GM19193 (cell line): Measurements from ENCODE around the gene MFSD12.

Experiments
- POLR2A ChIP-seq: IDR thresholded peaks from 4 replicates; pipeline ENCODE4 v1.6.1; 2011; ENCODE audit not compliant: insufficient read depth, insufficient read length; ENCODE audit errors: extremely low read depth

The MFSD12 gene

GRCh38 chr19:3511506-3512251, 45.7 kb downstream of the MFSD12 start:
- no peak for TF ChIP-seq POLR2A

- TF ChIP-seq POLR2A = no peak
Observed at GRCh38 chr19:3510727-3511126, 46.7 kb downstream of the MFSD12 start.

GRCh38 chr19:3509566-3509989, 47.8 kb downstream of the MFSD12 start:
- no peak for TF ChIP-seq POLR2A

- no peak for TF ChIP-seq POLR2A
Observed at GRCh38 chr19:3508771-3509535, 48.4 kb downstream of the MFSD12 start.

- TF ChIP-seq POLR2A = no peak
Observed at GRCh38 chr19:3507371-3508120, 49.8 kb downstream of the MFSD12 start.

GRCh38 chr19:3506384-3507340, 50.7 kb downstream of the MFSD12 start:
- TF ChIP-seq POLR2A = no peak

GRCh38 chr19:3505598-3506383, 51.6 kb downstream of the MFSD12 start, which contains the start of gene FZR1:
Gene FZR1, plus strand, starts transcription at chr19:3506311. Its CDS starts 16,679 bp downstream, at chr19:3522990.
- TF ChIP-seq POLR2A = peak; percentile 73

- no peak for TF ChIP-seq POLR2A
Observed at GRCh38 chr19:3504735-3505134, 52.7 kb downstream of the MFSD12 start.

- TF ChIP-seq POLR2A = no peak
Observed at GRCh38 chr19:3503036-3503572, 54.3 kb downstream of the MFSD12 start.

- no peak for TF ChIP-seq POLR2A
Observed at GRCh38 chr19:3501780-3502179, 55.6 kb downstream of the MFSD12 start.

- TF ChIP-seq POLR2A = peak; percentile 88
Observed at GRCh38 chr19:3500429-3501101, 56.8 kb downstream of the MFSD12 start, which contains the start of gene DOHH. Gene DOHH, minus strand, starts transcription at chr19:3500674. Its CDS starts 3,860 bp downstream, at chr19:3496814.

- no peak for TF ChIP-seq POLR2A
Observed at GRCh38 chr19:3499738-3500428, 57.5 kb downstream of the MFSD12 start.

- TF ChIP-seq POLR2A = no peak
Observed at GRCh38 chr19:3497757-3498520, 59.4 kb downstream of the MFSD12 start.
